NCI-H1105 treated with DMSO at 0.1 percent for 48 hours (cell line): ENCODE data around the gene PRR33.

Experiments
- DNase-seq: peaks from one replicate; lab custom pipeline; 2025; lab: John Stamatoyannopoulos, UW

PRR33 gene

GRCh38 chr11:1927848-1928469, 36.3 kb upstream of the PRR33 start:
- no peak for DNase-seq

- no peak for DNase-seq
Measured at GRCh38 chr11:1927026-1927847, 35.5 kb upstream of the PRR33 start.

DNA sequence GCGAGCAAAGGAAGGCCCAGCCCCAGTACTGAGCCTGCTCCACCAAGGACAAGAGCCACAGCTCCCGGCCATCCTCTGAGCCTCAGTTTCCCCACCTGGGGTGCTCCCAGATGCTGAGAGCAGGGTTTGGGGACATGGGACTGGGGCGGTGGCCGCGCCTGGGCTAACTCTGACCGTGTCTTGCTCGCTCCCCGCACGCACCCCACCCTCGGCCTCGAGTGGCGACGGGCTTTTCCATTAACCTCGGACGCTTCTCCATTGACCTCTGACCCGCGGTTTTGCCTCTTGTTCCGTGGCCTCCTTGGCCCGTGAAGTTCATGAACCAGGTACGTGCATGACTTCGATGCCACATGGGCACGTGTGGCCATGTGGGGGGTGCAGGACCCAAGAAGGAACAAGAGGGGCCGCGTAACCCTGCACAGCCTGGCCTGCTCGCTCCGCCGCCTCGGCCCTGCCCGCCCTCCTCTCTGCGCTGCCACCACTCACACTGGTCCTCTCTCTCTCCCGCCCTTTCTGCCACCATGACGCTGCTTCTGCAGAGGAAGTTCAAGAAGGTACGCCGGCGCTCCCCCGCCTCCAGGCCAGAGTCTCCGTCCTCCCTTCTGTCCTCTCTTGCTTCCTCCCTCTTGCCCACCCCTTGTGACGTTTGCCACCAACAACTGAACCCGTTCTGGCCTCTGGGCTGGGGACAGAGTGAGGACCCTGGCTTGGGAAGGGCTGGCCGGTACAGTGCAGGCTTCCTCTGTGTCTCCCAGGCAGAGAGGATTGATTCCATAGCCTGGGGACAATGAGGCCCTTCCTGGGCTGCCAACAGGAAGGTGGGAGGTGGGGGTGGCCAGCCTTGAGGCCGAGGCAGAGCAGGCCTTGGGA, 34.7 kb upstream of the PRR33 start:
- DNase-seq: no peak

GRCh38 chr11:1925373-1926155, 33.9 kb upstream of the PRR33 start:
- no peak for DNase-seq

DNA sequence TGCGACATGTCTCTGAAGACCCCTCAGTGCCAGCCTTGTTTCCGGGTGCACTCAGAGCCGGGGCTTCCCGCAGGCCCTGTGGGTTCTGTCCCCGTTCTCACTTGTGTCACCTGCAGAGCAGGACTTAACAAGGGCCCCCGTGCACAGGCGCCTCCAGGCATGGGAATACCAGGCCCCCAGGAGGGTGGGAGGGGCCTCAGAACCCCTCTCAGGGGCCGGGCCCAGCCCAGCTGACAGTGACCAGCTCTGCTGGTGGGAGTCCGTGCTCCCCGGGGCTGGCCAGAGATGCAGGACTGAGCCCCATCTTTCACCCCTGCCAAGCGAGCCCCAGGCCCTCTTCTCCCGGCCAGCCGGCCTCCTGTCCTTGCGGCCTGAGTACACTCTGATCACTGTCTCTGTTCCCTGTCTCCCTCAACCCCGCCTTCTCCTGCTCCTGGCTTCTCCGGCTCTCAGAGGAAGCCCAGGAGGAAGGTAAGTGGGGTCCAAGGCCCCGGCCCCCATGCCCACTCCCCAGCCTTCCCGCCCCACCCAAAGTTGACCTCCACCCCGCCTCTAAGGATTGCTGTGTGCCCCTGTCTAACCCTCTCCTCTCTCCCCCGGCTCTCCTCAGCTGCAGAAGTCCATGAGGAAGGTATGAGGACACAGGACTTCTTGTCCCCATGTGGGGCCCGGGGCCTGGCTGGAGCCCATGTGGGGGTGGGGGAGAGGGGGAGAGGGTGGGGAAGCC, 33.1 kb upstream of the PRR33 start:
- no peak for DNase-seq

- DNase-seq: no peak
Measured at GRCh38 chr11:1924181-1924580, 32.5 kb upstream of the PRR33 start.

GRCh38 chr11:1923201-1923956, 31.7 kb upstream of the PRR33 start:
- no peak for DNase-seq

- DNase-seq: no peak
Measured at GRCh38 chr11:1922481-1923081, 30.9 kb upstream of the PRR33 start.

- no peak for DNase-seq
Measured at GRCh38 chr11:1921574-1922141, 30.0 kb upstream of the PRR33 start.

DNA sequence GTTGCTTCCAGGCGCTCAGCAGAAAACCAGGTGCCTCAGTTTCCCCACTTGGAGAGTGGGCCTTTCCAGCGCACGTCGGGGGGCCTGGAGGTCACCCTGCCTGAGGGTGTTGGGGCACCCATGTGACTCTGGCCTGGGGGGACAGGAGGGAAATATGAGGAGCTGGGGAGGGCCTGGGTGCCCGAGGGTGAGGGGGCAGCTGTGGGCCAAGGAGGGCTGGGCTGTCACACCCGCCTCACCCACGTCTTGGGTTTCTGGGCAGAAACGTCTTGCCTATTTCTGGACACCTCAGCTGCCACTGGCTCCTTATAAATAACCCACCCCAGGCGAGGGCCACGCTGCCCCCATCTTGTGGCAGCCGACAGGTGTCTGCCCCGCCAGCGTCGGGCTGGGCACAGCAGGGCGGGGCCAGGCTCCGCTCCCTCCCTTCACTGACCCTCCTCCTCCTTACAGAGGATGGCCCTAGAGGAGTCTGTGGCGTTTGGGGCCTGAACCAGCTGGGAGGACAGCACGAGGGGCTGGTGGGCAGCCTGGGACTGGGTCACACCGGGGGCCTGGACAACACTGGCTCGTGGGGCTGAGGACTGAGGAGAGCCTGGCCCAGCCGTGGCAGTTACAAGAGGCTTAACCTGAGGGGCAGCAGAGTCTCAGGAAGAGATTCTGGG, 29.3 kb upstream of the PRR33 start:
- DNase-seq: no peak

DNA sequence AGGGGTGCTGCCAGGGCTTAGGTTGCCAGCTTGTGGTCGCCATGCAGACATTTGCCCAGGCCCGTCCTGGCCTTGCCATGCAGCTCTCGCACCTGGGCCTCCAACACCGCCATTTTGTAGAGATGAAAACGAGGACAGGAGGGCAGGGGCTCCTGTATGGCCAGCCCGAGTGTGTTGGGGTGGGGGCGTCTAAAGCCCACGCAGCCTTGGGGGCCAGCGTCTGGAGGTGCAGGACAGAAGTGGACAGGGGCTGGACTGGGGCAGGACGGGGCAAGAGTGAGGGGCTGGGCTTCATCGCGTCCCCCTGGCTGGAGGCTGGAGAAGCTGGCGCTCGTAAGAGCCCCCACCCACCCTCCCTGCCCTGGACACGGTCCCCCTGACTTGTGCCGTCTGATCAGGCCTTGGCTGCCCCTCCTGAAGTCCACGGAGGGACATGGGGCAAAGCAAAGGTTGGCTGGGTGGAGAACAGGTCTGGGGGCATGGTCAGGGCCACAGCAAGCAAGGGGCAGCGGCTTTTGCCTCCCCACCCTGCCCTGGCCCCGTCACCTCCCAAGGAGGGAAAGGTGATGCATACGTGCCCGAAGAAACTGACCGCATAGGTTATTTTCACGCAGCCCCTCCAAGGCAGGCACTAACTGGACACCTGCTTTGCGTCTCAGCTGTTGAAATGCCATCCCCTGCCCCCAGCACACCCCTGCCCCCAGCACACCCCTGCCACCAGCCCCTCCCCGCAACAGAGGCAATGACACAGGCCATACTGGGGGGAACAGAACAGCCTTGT, 28.6 kb upstream of the PRR33 start:
- DNase-seq: no peak

DNA sequence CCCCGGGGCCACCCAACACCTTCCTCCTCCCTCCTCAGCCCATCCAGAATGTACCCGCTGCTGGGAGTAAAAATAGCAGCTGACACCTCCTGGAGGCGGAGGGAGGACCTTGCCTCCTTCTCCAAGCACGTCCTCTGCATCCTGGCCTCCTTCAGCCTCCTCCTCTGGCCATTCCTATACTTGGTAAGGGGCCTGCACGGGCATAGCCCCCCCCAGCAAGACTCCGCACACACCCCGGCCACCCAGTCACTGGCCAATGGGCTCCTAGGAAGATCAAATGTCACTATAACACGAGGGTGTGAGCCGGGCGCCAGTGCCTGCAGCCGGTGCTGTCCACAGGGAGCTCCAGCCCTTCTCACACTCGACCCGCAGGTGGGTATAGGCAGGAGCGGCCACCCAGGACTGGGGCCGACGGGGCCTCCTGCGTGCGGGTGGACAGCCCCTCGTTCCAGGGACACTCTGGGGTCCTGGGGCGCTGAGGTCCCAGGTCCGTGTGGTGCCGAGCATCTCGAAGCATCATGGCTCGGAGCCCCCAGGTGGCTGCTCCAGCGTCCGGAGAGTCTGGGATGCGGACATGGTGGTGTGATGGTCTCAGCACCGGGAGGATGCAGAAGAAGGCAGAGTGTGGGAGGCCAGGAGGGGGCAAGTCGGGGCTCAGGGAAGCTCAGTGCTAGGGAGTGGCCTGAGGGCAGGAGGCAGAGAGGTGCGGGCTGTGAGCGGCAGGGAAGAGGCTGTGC, 27.9 kb upstream of the PRR33 start, which contains the start of gene TNNT3:
Gene TNNT3, plus strand, starts transcription at position 313 of the 737 bp plus-strand sequence. CDS start 3,172 bp downstream, outside the sequence.
- DNase-seq: no peak

GRCh38 chr11:1918436-1919315, 27.0 kb upstream of the PRR33 start:
- DNase-seq: no peak

- DNase-seq: no peak
Measured at GRCh38 chr11:1917523-1918435, 26.1 kb upstream of the PRR33 start.

DNA sequence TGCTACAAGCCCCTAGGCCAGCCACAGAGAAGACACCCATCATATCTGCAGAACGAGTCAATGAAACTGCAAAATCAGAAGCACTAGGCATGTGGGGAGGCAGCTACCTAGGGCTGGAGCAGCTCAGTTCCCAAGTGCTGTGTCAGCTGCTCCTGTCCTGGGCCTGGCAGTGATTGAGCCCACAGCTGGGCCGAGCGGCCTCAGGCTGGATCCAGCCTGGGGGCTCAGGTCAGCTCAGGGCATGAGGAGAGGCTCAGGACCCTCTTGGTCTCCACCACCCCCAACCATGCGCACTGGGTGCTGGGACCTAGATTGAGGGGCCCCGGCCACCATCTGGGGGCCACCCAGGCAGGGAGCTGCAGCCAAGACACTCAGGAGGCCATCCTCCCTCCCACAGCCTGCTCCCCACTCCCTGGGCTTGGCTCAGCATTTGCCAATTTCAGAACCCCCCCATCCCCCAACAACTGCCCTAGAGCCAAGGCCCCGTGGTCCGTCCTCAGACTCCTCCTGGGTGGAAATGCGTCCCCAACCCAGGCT, 25.4 kb upstream of the PRR33 start:
- DNase-seq: no peak
